ENCODE results near the gene ATP1A2.

DNA sequence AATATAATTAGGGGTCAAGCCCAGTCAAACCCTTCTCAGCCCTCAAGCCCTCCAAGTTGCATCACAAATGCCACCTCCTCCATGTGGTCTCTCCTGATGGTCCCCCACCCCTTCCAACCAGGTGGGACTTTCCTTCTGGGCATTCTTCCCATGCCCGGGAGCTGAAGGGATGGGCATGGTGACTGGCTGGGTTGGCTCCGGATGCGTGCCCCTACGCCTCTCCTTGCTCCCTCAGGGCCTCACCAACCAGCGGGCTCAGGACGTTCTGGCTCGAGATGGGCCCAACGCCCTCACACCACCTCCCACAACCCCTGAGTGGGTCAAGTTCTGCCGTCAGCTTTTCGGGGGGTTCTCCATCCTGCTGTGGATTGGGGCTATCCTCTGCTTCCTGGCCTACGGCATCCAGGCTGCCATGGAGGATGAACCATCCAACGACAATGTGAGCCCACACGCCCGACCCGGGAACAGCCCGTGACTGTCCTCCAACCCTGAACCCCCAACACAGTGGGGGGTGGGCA is 7.5 kb downstream of the ATP1A2 start:
- TF ChIP-seq, protein P1, sequence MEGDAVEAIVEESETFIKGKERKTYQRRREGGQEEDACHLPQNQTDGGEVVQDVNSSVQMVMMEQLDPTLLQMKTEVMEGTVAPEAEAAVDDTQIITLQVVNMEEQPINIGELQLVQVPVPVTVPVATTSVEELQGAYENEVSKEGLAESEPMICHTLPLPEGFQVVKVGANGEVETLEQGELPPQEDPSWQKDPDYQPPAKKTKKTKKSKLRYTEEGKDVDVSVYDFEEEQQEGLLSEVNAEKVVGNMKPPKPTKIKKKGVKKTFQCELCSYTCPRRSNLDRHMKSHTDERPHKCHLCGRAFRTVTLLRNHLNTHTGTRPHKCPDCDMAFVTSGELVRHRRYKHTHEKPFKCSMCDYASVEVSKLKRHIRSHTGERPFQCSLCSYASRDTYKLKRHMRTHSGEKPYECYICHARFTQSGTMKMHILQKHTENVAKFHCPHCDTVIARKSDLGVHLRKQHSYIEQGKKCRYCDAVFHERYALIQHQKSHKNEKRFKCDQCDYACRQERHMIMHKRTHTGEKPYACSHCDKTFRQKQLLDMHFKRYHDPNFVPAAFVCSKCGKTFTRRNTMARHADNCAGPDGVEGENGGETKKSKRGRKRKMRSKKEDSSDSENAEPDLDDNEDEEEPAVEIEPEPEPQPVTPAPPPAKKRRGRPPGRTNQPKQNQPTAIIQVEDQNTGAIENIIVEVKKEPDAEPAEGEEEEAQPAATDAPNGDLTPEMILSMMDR (IDR thresholded peaks at IDR 0.05; ENCODE audit: low read length), result no peak
- no peak for TF ChIP-seq EZH2 (IDR thresholded peaks at IDR 0.05; ENCODE audit: borderline replicate concordance, low read length)
